Heart left ventricle (tissue), 16 donors: ENCODE data around the gene TIFAB. TPM values are rescaled to one million over a fixed set of nuclear protein-coding genes. Genes with fewer than 3 reads are reported as not detected.
"Not testable (repeated sequence)": the region's sequence is repeated elsewhere in the genome, so short reads cannot be mapped to it uniquely, and the experiment has no call there.

Source experiments
- ATAC-seq, 4 donors: fragments of 200-7000 bp; cut with Tn5 transposase; one replicate each; pipeline ENCODE4 v1.9.1; 2020 to 2022; ENCODE audit warnings: moderate library complexity in 4 of 4, mild to moderate bottlenecking in 3 of 4, moderate number of reproducible peaks in 1 of 4
- DNase-seq, 5 donors: peaks; one replicate each; pipeline ENCODE4 v3.0.0-alpha.2; 2020
- H3K27ac ChIP-seq, 12 donors: fragments of 200-600 bp; sonication (generic) in 4 of 12; one replicate each; pipeline versions ENCODE4 v1.5.0 to v1.8.0; 2016 to 2022; ENCODE audit warnings: mild to moderate bottlenecking in 2 of 12
- H3K27me3 ChIP-seq, 9 donors: fragments of 200-600 bp; sonication (generic) in 2 of 9; one replicate each; pipeline versions ENCODE4 v1.5.1 to v1.8.0; 2016 to 2022; ENCODE audit warnings: mild to moderate bottlenecking in 3 of 9
- H3K36me3 ChIP-seq, 9 donors: fragments of 200-600 bp; sonication (generic) in 2 of 9; one replicate each; pipeline versions ENCODE4 v1.5.0 to v1.8.0; 2018 to 2022; ENCODE audit warnings: mild to moderate bottlenecking in 2 of 9
- H3K4me1 ChIP-seq, 12 donors: fragments of 200-600 bp; sonication (generic) in 4 of 12; one replicate each; pipeline versions ENCODE4 v1.5.0 to v1.8.0; 2016 to 2022; ENCODE audit warnings: mild to moderate bottlenecking in 3 of 12
- H3K4me3 ChIP-seq, 12 donors: fragments of 200-600 bp; sonication (generic) in 4 of 12; one replicate each; pipeline versions ENCODE4 v1.5.0 to v1.8.0; 2017 to 2022; ENCODE audit warnings: mild to moderate bottlenecking in 9 of 12, moderate library complexity in 4 of 12
- H3K9me3 ChIP-seq, 12 donors: fragments of 200-600 bp; sonication (generic) in 4 of 12; one replicate each; pipeline versions ENCODE4 v1.5.0 to v1.8.0; 2016 to 2022; ENCODE audit warnings: mild to moderate bottlenecking in 1 of 12
- POLR2A ChIP-seq, 2 donors: fragments of 450-650 bp; IDR thresholded peaks; one replicate each; pipeline ENCODE4 v1.6.1; 2017; ENCODE audit warnings: antibody characterized with exemption in 2 of 2, mild to moderate bottlenecking in 2 of 2, moderate library complexity in 2 of 2
- WGBS, 4 donors: extraction: QIAGEN DNeasy Blood & Tissue Kit in 2 of 4; methylation state at CpG; one replicate each; pipeline versions ENCODE4 v1.1.5 to v1.1.7; 2013 to 2018; 5-methylcytosine and 5-hydroxymethylcytosine counted together
- intact Hi-C, 10 donors: fragments of 100-400 bp; cut with DNase I; formaldehyde crosslinking; loops; one replicate each; pipeline versions ENCODE4 v1.11.1 to v1.14.2; 2022
- long read RNA-seq, 3 donors: library from polyadenylated mRNA; unstranded; transcript quantifications; one replicate each; pipeline ENCODE4 v2.0.0, GENCODE V29; 2020 to 2021
- polyA plus RNA-seq, 2 donors: library from polyadenylated mRNA; stranded (reverse); fragments of 200-250 nt; gene quantifications; one replicate each; pipeline ENCODE4 v1.2.3, GENCODE V29; 2013
- total RNA-seq, 9 donors: library from RNA; depleted of rRNA in 2 of 9; stranded (reverse); fragments of >200 nt in 2 of 9; fragmentation: NEBNext Ultra II Directional in 3 of 9; extraction: Animal tissue kit (Norgen Biotek cat#: 25700) in 3 of 9; gene quantifications; one replicate each; pipeline versions ENCODE4 v1.1.0 to v1.2.4, GENCODE V29; 2016 to 2023
- TF ChIP-seq, protein P1 (sequence below), 12 donors: fragments of 200-600 bp; sonication (generic) in 4 of 12; IDR thresholded peaks; one replicate each; pipeline versions ENCODE4 v1.5.0 to v1.8.0; 2018 to 2022; ENCODE audit warnings: antibody characterized with exemption in 12 of 12, mild to moderate bottlenecking in 5 of 12
- donor health status: ischemic (EF 13 %, LVEDD 7.1; RV severe dilation, severe dysfunction).
- donor health status: healthy with polysubstance abuse.
- donor health status: DM: no; HTN: yes; CAD: no.
- donor health status: DM: no; HTN: no; CAD: no.
- donor health status: ischemic (EF 25% LVEDD 6.9; RV normal size, moderate dysfunction).
- donor health status: ischemic (EF 25% LVEDD 5.7; RV mildly dilated, moderate dysfunction).
- donor health status: healthy.
- donor health status: DM: yes; HTN: yes; CAD: no.
- donor health status: ischemic (EF 35%, LVEDD 5.7; RV mildly dilated, moderate dysfunction).
- donor health status: nonischemic (EF 11% LVEDD 7.7; RV severe dilation, severe dysfunction).
- donor health status: DM: yes; HTN: yes; CAD: no.
- donor health status: PGD.
- donor health status: ischemic (EF 29% LVEDD 5.4; RV normal size, mild dysfunction).
- donor health status: nonischemic (EF 23%, LVEDD 6.1; RV moderate dilation, normal function).

TIFAB gene, protein sequence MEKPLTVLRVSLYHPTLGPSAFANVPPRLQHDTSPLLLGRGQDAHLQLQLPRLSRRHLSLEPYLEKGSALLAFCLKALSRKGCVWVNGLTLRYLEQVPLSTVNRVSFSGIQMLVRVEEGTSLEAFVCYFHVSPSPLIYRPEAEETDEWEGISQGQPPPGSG
- total RNA-seq, result 1 to 10 TPM in 1 of 9 donors, under 1 TPM in 2, not detected in 6; 0.08 to 1.3 (median 0.68) TPM
- under 1 TPM in 1 of 2 donors, not detected in 1; 0.01 TPM for polyA plus RNA-seq
- long read RNA-seq, donor 1, result 0 reads
- long read RNA-seq, donor 2, result 0 reads
- long read RNA-seq, donor 3, result 0 reads

DNA sequence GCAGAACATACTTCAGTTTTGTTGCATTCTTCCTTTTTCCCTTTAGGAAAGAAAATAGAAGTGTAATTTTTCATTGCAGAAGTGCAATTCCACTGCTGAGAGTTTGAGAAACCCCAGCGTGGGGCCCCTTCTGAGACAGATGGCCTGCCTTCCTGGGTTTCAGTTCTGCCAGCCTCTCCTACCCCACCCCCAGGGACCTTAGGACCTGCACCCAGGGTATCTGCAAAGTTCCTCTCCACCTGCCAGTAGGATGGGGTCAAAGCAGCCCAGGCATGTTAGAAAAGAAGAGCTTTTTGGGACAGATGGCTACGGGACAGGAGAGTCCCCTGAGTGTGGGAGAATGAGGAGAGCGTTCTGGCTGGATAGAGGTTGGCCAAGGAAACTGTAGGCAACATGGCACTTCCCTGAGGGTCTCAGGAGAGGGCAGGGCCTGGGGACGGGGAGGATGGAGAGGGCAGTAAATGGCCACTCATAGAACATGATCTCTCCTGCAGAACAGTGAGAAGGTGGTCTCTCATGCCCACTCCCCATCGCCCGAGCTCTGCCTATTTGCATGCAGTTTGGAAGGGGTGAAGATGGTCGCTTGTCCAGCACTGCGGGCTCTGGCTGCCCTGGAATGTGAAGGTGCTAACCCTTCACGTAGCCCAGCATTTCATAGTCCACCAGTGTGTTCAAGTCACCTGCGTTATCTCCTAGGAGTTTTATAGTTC, at the start of gene TIFAB:
TSS of gene TIFAB (minus strand) at position 31 of the 710 bp plus-strand sequence. CDS start 2,412 bp downstream, outside the sequence.
- DNase-seq (peak in 1 of 5 donors; percentile 49), ATAC-seq (no peak)
- WGBS, 4 donors, result 83 to 92% (median 86%) methylated on average over 10 of the region's 10 CpGs
- H3K36me3 ChIP-seq, result no peaks in the 10 kb centered on the region
- intact Hi-C loops, result no loop called here
- H3K9me3 ChIP-seq, result no peaks in the 10 kb centered on the region
- peak within 1 kb of the TSS in 1 of 12 donors; percentile 69 for H3K27ac ChIP-seq
- no peak for TF ChIP-seq POLR2A (IDR thresholded peaks at IDR 0.05)
- TF ChIP-seq, protein P1, sequence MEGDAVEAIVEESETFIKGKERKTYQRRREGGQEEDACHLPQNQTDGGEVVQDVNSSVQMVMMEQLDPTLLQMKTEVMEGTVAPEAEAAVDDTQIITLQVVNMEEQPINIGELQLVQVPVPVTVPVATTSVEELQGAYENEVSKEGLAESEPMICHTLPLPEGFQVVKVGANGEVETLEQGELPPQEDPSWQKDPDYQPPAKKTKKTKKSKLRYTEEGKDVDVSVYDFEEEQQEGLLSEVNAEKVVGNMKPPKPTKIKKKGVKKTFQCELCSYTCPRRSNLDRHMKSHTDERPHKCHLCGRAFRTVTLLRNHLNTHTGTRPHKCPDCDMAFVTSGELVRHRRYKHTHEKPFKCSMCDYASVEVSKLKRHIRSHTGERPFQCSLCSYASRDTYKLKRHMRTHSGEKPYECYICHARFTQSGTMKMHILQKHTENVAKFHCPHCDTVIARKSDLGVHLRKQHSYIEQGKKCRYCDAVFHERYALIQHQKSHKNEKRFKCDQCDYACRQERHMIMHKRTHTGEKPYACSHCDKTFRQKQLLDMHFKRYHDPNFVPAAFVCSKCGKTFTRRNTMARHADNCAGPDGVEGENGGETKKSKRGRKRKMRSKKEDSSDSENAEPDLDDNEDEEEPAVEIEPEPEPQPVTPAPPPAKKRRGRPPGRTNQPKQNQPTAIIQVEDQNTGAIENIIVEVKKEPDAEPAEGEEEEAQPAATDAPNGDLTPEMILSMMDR (IDR thresholded peaks at IDR 0.05), result no peak
- peak within 1 kb of the TSS in 1 of 12 donors; percentile 32 for H3K4me3 ChIP-seq
- peaks cover 0 to 24% (median 0%) of the 10 kb centered on the region in 12 donors for H3K4me1 ChIP-seq
- peaks cover 0 to 7% (median 0%) of the 10 kb centered on the region in 9 donors for H3K27me3 ChIP-seq

DNA sequence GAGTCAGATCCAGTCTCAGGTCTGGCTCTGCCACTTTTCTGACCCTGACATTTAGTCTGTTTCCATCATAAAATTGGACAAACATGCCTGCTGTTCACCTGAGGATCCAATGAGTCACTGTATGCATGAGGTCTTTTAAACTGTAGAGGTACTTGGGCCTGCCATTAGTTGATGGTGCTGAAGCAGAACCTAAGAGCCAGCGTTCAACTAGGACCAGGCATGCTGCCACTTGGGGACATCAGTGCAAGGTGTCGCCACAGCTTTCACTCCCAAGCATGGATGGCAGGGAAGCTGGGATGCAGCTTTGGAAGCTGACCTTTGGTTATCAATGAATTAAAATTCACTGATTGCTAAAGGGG, 46.5 kb upstream of the TIFAB start:
- Histone ChIP-seq H3K4me3 (no peak overlapping the region), H3K27me3 (peaks cover 0 to 81% (median 17%) of the 10 kb centered on the region in 9 donors), H3K36me3 (no peaks in the 10 kb centered on the region), H3K9me3 (no peaks in the 10 kb centered on the region), H3K4me1 (no peaks in the 10 kb centered on the region), H3K27ac (no peak overlapping the region)
- TF ChIP-seq, protein P1 (IDR thresholded peaks at IDR 0.05), result no peak
- TF ChIP-seq POLR2A (IDR thresholded peaks at IDR 0.05), result no peak
- 58 to 67% (median 65%) methylated on average over 2 of the region's 2 CpGs for WGBS, 4 donors
- no peak for DNase-seq
- intact Hi-C loops, result no loop called here
- ATAC-seq, result no peak

DNA sequence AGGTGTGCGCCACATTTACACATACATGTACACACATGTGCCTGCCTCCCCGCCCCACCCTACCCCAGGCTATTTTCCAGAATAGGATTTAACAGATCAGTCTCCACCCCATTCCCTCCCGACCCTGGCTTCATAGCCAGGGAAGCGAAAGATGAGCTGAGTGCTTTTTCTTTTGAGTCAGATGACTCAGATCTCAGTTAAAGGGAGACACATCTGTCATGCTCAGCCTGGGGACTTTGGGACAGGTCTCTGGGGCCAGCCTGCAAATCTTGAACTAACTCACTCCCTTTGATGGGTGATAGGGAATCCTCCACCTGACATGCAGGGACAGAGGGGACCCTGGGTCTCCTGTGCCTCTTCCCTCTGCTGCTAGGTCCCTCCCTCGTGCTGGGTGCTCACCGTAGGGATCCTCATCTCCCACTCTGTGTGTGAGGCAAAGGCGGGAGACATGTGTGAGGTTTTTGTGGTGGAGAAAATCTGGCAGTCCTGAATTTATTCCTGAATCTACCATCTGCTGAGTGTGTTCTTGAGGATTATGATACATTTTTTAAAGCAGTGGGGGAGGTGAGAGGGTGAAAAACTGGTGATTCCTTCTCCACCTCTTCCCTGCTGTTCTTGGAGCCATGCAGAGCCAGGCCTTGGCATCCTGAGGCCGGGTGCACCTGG, 46.0 kb upstream of the TIFAB start:
- intact Hi-C loops, result no loop called here
- Histone ChIP-seq H3K4me1 (no peaks in the 10 kb centered on the region), H3K27ac (no peak overlapping the region), H3K36me3 (no peaks in the 10 kb centered on the region), H3K9me3 (no peaks in the 10 kb centered on the region), H3K4me3 (no peak overlapping the region), H3K27me3 (peaks cover 0 to 80% (median 19%) of the 10 kb centered on the region in 9 donors)
- no peak for DNase-seq
- 66 to 72% (median 68%) methylated on average over 8 of the region's 8 CpGs for whole genome bisulfite sequencing, 4 donors
- no peak for TF ChIP-seq POLR2A (IDR thresholded peaks at IDR 0.05)
- no peak for ATAC-seq

DNA sequence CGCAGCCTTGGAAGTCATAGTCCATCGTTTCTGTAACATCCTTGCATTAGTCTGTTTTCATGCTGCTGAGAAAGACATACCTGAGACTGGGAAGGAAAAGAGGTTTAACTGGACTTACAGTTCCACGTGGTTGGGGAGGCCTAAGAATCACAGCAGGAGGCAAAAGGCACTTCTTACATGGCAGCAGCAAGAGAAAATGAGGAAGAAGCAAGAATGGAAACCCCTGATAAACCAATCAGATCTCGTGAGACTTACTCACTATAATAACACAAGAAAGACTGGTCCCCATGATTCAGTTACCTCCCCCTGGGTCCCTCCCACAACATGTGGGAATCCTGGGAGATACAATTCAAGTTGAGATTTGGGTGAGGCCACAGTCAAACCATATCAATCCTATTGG, 43.4 kb upstream of the TIFAB start:
- H3K36me3 ChIP-seq, H3K9me3 ChIP-seq, DNase-seq, H3K27ac ChIP-seq, H3K4me1 ChIP-seq, intact Hi-C loops, ATAC-seq, H3K4me3 ChIP-seq: not testable (repeated sequence)
- H3K27me3 ChIP-seq, result peaks cover 4 to 77% (median 40%) of the 10 kb centered on the region in 9 donors
- 66 to 73% (median 69%) methylated on average over 4 of the region's 4 CpGs for WGBS, 4 donors

DNA sequence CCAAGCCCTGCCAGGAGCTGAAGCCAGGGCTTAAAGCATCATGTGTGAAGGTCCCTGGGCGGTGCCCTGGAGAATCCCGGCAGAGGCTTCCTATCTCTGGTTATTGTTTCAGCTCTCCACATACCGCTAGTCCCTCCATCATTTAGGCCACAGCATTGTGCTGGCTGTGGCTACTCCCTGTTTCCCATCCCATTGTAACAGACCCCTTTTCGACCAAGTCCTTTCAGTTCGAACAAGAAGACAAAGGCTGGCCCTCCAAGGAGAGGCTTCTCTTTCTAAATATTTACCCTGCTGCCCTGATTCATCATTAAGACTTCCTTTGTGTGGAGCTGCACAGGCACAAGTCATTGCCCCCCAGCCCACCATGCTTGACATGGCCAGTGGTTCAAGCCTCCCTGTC, 42.0 kb upstream of the TIFAB start:
- intact Hi-C loops, result no loop called here
- no peak overlapping the region for H3K4me3 ChIP-seq
- H3K4me1 ChIP-seq, result peaks cover 0 to 23% (median 11%) of the 10 kb centered on the region in 12 donors
- H3K9me3 ChIP-seq, result no peaks in the 10 kb centered on the region
- DNase-seq (no peak), ATAC-seq (no peak)
- WGBS, 4 donors, result 71 to 88% (median 74%) methylated on average over 5 of the region's 5 CpGs
- no peaks in the 10 kb centered on the region for H3K36me3 ChIP-seq
- no peak overlapping the region for H3K27ac ChIP-seq
- H3K27me3 ChIP-seq, result peaks cover 8 to 85% (median 47%) of the 10 kb centered on the region in 9 donors
- TF ChIP-seq, protein P1 (IDR thresholded peaks at IDR 0.05), result no peak
- no peak for TF ChIP-seq POLR2A (IDR thresholded peaks at IDR 0.05)
